NAMALWA (cell line): Measurements from ENCODE around the gene CFAP99.

ENCODE experiments used
- DNase-seq: peaks from one replicate; pipeline ENCODE4 v3.0.0-alpha.2; 2015; ENCODE audit warnings: low spot score

The CFAP99 gene

DNA sequence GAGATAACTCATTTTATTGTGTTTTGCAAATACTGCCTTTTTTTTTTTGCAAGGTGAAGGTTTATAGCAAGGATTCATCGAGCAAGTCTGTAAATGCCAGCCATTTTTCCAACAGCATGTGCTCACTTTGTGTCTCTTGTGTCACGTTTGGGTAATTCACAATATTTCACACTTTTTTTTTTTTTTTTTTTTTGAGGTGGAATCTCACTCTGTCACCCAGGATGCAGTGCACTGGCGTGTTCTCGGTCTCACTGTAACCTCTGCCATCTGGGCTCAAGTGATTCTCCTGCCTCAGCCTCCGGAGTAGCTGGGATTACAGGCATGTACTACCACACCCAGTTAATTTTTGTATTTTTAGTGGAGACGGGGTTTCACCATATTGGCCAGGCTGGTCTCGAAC lies 52.0 kb downstream of the CFAP99 start:
- no peak for DNase-seq

DNA sequence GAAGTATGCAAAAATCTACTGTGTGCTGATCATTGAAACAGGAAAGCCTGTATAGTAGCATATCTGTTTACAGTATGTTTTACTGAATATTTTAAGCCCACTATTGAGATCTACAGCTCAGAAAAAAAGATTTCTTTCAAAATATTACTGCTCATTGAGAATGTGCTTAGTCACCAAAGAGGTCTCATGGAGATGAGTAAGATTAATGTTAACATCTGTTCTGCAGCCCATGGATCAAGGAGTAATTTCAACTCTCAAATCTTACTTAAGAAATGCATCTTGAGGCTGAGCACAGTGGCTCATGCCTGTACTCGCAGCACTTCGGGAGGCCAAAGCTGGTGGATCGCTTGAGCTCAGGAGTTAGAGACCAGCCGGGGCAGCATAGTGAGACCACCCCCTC lies 53.4 kb downstream of the CFAP99 start:
- DNase-seq, result no peak

DNA sequence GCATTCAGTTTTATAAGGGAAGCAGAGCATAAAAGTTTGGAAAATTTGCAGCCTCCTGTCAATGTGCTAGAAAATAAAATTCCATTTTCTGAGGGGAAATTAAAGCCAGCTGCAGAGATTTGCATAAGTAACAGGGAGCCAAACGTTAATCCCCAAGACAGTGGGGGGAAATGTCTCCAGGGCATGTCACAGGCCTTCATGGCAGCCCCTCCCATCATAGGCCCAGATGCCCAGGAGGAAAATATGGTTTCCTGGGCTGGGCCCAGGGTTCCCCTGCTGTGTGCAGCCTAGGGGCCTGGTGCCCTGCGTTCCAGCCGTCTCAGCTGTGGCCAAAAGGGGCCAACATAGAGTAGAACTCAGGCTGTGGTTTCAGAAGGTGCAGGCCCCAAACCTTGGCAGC lies 59.5 kb downstream of the CFAP99 start:
- no peak for DNase-seq

DNA sequence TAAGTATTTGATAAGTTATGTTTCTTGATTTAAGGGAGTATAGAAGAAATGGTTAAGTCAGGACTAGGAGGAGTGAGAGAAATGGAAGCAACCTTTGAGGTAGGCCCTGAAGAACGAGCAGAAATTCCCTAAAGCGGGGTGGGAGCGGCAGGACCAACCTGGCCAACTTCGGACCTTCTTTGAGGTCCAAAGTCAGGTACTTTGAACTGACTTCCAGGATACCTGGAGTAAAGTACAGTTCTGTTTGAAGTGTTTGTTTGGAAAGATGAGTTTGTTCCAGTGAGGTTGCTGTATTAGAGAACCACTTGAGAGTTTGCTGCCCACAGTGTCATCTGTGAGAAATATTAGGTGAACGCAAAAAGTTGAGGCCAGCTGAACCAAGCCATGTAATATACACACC lies 61.9 kb downstream of the CFAP99 start:
- no peak for DNase-seq

DNA sequence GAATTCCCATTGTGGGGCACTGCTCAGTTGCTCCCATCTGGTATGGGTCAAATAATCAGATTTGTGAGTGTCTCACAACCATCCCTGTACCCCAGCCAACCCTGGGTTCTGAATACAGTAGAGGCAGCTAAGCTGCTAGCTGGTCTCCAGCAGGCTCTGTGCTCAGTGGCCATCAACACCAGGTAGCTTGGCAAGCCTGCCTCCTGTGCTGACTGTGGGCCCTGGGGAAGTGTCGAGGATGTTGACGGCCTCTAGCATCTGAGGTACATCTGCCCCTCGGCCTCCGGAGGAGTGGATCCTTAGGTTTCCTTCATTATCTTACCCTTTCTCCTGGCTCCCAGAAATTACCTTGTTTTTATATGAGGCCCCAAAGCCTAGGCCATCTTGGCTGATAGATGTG lies 63.4 kb downstream of the CFAP99 start:
- DNase-seq, result no peak

DNA sequence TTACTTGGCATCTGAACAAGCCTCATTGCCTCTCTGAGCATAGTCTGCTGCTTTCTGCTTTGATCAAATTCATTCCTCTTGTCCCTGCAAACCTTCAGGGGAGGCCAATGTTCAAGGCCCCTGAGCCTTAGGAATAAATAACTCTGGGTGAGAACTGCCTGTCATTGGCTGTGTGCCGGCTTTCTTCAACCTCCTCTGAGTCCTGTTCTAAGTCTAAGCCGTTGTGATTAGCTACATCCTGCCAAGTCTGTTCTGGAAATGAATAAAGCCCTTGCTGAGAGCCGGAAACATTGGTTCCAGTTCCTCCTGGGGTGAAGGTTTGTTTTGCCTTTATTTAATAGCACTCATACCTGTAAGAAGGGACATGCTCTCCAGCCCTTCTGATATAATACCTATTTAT lies 63.9 kb downstream of the CFAP99 start:
- peak; percentile 43 for DNase-seq

DNA sequence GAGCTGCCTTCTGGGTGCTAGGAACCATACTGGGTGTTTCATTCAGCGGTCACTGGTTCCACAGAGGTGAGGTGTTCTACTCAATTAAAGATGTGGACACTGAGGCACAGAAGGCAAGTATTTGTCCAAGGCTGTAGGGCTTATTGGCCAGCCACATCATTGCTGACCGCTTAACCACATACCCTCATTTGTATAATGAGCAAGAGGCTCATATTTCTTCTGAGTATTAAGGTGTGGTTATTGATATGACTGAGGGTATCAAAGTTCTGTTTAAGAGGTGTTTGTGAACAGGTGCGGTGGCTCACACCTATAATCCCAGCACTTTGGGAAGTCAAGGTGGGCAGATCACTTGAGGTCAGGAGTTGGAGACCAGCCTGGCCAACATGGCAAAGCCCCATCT lies 64.5 kb downstream of the CFAP99 start:
- DNase-seq, result no peak

DNA sequence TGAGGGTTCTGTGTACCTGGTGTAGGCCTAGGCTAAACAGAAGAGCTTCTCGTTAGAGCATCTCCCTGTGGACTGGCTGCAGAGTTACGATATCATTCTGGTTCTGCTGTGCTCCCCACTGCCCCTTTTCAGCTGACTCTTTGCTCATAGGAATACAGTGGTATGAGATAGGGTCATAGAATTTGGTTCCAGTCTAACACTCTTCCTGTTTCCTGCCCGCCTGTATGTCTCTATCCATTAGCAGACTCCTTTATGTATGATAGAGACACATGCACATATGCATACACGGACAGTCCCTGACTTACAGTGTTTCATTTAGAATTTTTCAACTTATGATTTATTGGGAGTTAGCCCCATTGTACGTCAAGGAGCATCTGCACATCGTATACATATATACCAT lies 65.4 kb downstream of the CFAP99 start:
- peak; percentile 51 for DNase-seq

DNA sequence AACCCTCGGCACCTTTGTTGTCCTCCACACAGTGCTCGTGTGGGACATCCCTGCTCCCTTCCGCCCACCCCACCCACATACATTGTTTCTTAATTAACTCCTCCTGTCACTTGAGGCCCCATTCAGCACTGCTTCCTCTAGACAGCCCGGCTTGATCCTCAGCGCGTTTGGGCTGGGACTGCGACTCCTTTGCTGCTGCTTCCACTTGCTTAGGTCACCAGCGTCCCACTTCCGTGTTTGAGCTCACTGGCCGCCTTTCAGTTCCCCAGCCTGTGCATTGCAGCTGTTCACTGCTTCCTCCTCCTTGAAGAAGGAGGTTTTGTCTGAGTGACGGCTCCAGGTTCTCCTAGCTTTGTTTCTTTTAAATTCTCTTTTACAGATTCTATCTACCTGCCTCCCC lies 66.2 kb downstream of the CFAP99 start:
- peak; percentile 91 for DNase-seq

DNA sequence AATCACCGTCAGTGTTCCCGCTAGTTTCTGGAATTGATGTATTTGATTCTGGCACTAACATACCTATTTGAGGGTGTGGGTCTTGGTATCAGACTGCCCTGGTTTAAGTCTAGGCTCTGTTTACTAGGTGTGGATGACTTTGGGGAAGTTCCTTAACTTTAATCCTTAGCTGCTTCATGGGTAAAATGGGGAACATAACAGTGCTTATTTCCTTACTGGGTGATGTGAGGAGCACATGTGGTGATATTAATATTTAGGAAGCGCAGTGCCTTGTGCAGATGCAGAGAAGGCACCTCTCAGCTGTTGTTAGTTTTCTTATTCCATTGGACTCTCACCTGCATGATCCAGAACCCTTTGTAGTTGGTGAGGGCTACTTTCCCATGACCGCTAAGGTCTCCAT lies 67.2 kb downstream of the CFAP99 start:
- no peak for DNase-seq

DNA sequence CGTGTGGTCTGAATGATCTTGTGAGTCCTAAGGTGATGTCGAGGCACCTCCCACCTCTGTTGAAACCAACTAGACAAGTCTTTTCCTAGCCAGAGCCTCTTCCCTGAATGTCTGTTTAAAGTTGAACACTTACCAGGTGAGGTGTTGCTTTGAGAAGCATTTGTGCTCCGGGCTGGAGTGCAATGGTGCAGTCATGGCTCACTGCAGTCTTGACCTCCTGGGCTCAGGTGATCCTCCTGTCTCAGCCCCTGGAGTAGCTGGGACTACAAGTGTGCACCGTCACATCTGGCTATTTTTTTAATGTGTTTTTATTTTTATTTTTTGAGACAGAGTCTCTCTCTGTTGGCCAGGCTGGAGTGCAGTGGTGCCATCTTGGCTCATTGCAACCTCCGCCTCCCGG lies 68.2 kb downstream of the CFAP99 start:
- DNase-seq, result no peak

DNA sequence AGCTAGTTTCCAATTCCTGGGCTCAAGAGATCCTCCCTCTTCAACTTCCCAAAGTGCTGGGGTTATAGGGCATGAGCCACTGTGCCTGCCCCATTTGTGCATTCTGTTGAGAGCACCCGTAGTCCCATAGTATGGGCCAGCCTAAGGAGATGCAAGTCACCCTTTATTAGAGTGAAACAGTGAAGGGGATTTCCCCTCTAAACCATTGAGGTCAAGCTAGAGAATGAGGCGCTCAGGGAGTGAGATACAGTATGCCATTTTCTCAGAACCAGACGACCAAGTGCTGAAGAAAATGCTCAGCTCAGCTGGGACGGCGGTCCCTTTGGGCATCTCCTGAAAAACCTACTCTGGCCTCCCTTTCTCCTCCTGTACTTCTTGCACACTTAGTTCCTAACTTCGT lies 68.9 kb downstream of the CFAP99 start:
- no peak for DNase-seq

DNA sequence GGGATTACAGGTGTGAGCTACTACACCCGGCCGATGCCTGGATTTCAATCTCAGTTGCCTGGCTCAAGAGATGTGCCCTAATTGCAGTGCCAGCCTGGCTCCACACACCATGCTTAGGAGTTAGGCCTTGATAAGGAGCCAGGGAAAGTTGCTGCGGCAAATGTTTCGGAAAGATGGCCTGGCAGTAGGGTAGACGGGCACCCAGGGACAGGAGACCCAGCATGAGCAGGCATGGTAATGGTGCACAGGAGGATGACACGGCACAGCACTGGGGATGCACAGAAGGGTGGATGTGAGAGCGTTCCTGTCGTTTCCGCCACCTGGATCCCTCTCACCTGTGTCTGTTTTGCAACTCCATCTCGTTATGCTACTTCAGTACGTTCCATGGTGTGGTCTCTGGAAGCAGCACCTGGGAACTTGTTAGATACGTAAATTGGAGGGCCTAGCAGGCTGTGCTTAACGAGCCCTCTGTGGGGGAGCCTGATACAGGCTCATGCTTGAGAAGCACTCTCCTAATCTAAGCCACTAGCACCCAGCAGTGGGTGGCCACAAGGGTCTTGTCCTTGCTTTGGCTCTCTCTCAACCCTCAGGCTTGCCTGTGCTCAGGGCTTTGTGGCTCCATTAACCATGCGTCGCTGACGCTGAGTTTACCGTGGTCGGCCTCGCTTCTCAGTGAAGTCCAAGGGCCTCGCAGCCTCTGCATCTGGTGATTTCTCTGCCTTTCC lies 70.5 kb downstream of the CFAP99 start:
- DNase-seq, result no peak

DNA sequence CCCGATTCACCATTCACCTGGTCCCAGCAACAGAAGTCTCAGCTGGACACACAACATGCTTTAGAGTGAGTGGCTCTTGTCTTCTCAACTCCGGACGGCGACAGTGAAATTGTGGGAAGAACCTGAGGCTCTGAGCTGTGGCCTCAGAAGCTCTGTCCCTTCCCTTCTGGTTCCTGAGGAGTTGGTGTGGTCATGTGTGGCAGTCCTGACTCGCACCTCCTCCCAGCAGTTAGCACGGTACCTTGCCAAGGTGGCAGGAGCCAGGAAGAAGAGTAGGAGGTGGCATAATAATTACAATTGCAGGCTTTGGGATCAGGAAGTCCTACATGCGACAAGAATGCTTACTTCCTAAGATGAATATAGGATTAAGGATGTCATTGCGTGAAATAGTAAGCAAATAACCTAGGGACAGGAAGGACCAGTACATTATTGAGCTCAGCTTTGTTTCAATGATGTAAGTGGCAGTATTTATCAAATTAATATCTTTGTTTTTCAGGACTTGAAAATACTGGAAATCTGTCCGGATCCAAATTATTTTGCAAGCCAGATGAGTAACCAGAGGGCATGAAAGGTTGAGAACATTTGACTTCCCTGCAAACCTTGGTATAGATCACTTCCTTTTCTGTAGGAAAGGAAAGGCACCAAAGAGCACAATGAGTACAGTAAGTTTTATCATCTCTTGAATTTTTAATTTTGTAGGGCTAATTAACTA lies 71.2 kb downstream of the CFAP99 start:
- DNase-seq, result no peak

DNA sequence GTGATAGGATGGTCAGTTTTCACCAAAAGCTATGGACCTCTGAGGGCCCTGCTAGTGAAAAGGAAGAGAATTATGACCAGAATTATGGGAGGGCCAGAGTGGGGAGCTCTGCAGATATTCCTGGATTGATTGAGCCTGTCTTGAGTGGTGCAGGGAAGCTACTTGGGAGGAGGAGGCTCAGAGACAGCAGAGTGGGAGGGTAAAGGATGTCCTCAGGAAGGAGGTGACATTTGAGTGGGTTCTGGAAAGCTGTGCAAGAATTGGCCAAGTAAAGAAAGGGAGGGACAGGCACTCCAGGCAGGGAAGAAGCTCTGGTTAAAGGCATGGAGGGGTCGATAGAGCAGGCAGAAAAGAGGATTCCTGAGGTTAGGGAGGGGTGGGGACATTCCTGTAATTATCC lies 74.2 kb downstream of the CFAP99 start:
- no peak for DNase-seq

DNA sequence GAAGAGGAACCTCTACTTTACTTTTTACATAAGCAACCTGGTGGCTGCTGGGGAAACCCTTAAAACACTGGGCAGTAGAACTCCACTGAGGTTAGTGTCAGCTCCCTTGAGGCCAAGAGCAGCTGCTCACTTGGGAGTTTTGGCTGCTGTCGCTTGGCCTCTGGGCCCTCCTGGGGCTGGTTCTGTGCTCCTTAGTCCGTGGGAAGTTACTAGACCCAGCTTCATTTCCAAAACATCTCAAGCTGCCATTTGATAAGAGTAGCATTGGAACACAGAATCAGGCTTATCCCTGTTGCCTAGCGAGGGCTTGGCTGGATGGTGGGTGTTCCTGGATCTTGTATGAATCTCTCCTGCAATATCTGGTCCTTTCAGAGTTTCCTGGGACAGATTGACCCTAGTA lies 76.2 kb downstream of the CFAP99 start:
- DNase-seq, result no peak

DNA sequence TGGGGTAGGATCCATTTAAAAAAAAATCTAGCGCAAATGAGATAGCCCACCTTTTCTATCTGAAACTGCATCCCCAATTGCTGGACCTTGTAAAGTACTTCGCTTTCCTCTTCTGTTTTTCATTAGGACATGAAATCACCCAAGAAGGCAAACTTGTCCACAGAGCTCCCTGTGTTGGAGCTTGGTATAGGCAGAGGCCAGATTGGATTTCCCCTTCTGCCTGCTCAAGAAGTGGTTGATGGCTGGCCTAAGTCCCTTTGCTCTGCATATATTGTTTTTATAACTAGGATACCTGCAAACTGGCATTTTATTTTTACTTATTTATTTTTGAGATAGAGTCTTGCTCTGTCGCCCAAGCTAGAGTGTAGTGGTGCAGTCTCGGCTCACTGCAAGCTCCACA lies 78.6 kb downstream of the CFAP99 start:
- no peak for DNase-seq

DNA sequence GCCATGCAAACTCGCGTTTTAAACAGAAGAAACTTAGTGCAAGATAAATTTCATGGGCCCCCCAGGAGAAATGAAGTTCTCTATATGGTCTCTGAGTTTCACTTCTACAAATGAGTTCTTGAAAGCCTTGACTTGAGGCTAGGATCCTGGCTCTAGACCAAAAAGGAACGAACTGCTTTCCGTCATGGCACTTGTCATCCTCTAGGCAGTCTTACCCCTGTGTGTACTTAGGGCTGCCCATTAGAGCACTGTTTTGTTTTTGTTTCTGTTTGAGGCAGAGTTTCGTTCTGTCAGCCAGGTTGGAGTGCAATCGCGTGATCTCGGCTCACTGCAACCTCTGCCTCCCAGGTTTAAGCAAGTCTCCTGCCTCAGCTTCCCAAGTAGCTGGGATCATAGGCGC lies 79.2 kb downstream of the CFAP99 start:
- no peak for DNase-seq

DNA sequence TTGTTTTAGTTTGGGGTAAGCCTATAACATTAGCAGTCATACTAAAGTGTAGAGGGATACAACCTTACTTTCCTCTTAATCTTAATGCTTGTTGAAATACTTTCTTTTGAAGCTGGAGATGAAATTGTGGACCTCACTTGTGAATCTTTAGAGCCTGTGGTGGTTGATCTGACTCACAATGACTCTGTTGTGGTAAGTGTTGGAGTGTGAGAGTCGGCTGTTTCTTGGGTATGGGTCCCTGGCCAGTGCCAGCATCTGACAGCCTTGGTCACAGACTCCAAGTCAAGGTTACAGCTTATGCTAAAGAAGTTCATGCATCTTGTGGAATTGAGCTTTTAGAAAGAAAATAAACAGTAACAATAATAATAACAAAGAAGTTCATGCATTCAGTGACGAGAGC lies 81.8 kb downstream of the CFAP99 start:
- DNase-seq, result no peak

DNA sequence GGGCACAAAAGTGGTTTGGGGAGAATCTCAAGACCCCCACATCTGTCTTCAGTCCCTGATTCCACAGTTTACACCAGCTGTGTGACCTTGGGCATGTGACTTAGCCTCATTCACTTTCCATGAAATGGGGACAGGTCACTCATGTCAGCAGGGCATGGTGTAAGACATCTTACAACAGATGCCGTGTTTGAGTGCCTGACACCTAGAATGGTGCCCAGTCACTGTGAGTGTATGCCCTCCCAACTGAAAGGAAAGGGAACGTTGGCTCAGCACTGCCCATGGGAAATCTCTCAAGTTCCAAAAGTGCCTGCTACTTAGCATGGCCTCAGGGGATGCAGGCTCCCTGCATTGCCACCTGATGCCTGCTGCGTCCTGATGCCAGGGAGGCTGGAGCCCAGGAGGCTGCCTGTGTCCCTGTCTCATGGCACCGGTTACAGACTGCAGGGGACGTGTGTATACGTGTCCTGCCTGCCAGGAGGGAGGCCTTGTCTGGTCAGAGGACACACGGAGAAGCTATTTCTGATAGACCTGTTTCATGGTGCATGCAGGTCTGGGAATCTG lies 82.4 kb downstream of the CFAP99 start:
- DNase-seq, result no peak

DNA sequence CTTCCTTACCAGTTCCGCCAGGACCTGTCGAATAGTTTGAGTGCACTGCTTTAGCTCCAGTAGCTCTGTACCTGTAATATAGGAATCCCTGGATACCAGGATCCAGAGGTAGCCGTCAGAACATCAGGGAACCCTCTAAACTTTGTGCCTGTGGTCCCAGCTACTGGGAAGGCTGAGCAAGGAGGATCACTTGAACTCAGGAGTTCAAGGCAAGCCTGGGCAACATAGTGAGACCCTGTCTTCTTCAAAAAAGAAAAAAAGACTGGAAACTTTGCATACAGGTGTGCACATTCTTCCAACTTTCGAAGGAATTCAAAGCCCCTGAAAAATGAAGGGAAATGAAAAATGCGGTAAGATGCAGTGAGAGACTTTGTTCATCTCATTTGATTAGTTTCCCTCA lies 85.1 kb downstream of the CFAP99 start:
- no peak for DNase-seq

DNA sequence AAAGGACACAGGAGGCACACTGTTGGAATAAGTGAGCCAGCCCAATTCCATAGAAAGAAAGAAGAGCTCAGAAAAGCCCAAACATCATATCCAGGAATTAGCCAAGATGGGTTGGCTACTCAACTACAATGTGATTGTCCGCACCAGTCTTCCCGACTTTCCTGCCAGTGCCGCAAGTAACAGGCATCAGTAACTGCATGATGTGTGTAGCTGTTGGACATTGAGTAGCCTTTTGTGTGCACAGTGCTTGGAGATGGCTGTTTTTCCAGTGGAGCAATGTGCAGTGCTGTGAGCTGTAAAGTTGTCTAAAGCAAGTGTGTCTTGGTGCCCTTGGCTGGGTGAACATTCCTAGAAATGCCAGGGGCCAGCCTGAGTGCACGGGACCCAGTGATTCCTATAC lies 88.5 kb downstream of the CFAP99 start:
- no peak for DNase-seq

DNA sequence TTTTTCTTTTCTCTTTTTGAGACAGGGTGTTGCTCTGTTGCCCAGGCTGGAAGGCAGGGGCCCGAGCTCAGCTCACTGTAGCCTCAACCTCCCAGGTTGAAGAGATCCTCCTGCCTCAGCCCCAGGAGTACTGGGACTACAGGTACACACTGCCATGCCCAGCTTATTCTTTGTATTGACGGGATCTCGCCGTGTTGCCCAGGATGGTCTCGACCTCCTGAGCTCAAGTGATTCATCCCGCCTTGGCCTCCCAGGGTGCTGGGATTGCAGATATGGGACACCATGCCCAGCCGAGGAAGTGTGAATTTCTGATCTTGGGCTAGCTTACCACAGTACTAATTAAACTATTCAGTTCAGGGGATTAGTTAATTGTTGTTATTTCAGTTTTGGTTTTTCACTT lies 89.1 kb downstream of the CFAP99 start:
- no peak for DNase-seq
